ENCODE data around the gene NAV2. TPM values are rescaled to one million over a fixed set of nuclear protein-coding genes. Genes with fewer than 3 reads are reported as not detected.

Gene NAV2
- polyA plus RNA-seq, 3 donors from 2014 or later, result 0.66 TPM; not detected in 2

DNA sequence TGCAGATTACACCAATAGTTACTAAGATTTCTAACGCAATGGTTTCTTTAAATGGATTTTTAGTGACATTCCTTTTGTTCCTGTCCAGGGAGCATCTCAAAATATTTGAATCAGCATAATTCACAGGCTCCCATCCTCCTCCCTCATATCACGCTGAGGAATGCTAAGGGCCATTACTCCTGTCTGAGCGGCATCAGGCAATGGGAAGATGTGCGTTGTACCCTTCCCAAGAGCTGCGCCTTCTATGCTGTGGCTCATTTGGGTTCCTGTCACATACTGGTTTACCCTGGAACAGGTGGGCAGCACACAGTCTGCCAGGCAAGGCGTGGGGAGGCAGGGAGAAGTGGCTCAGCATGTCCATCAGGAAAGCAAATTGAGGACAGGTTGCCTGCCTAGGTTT is 325.8 kb downstream of the NAV2 start:
- H3K4me3 Mint-ChIP-seq, result no peak overlapping the region
- H3K27ac Mint-ChIP-seq, result no peak overlapping the region
- no peak for DNase-seq
- H3K9me3 Mint-ChIP-seq, result peaks cover 0 to 2% (median 0%) of the 10 kb centered on the region in 6 donors
- no peaks in the 10 kb centered on the region for H3K4me1 Mint-ChIP-seq
- H3K36me3 Mint-ChIP-seq, result no peaks in the 10 kb centered on the region
- peaks cover 0 to 11% (median 6%) of the 10 kb centered on the region in 3 donors for H3K27me3 Mint-ChIP-seq (ENCODE audit: low read depth in 3 of 3)

DNA sequence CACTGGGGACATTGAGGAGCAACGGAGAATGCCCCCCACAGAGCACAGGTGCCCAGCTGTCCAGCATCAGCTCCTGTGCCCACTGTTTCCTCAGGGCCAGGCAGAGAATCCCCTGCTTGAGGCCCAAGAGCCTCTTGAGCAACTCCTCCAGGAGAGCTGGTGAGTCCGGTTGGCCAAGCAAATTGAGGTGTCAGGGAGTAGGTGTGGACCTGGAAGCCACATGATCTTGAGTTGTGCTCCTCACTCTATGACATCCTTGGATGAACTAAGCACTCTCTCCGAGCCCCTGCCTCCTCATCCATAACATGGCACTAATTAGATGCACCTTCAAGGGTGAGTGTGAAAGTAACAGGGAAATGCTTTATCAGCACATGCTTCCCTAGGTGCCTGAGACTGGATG is 326.3 kb downstream of the NAV2 start:
- Mint-ChIP-seq H3K27ac (no peak overlapping the region), H3K4me1 (no peaks in the 10 kb centered on the region), H3K36me3 (no peaks in the 10 kb centered on the region), H3K4me3 (no peak overlapping the region), H3K27me3 (ENCODE audit: low read depth in 3 of 3) (peaks cover 0 to 11% (median 6%) of the 10 kb centered on the region in 3 donors), H3K9me3 (peaks cover 0 to 2% (median 0%) of the 10 kb centered on the region in 6 donors)
- no peak for DNase-seq

DNA sequence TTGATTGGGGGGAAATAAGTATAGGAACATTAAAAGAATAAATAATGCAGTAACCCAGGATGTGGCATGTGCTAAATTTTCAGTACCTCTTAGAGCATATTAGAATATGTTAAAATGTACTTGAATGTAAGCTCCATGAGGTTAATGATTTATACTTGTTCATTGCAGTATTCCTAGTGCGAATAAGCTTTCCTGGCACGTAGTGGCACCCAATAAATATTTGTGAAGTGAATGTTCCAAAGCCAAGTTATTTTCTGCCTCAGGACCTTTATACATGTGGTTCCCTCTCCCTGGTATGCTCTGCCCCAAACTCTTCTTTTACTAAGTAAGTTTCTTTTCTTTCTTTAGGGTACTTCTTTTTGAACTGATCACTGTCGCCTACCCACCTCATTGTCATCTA is 328.9 kb downstream of the NAV2 start:
- DNase-seq, result no peak
- Mint-ChIP-seq H3K4me3 (no peak overlapping the region), H3K9me3 (peaks cover 0 to 2% (median 0%) of the 10 kb centered on the region in 6 donors), H3K4me1 (peaks cover 2 to 4% of the 10 kb centered on the region in 2 donors), H3K27me3 (ENCODE audit: low read depth in 3 of 3) (peaks cover 0 to 11% (median 3%) of the 10 kb centered on the region in 3 donors), H3K36me3 (peaks cover 0 to 2% (median 0%) of the 10 kb centered on the region in 3 donors), H3K27ac (no peak overlapping the region)

DNA sequence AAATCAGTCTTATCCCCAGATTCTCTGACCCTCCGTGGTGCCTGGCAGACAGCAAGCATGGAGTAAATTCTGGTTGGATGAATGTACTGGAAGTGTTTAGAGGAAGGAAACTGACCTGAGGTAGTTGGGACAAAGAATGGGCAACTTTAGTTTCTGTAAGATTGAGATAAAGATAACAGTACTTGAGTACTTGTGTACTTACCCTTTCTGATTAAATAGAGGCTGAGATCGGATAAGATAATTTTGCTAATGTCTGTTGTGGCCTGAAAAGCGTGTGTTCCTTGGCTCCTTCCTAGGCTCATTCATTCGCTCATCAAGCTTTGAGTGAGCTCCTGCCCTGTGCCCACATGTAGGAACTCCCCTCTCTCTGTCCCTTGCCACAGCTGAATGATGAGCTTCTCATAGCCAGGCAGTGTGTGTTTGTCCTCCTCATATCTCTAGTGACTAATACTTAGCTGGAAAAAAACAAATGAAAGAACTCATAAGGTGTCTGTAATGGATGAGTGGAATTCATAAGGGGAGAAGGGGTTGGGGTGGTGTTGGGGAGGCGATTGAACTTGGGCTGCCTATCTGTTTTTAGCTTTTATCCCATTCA is 329.5 kb downstream of the NAV2 start:
- H3K27ac Mint-ChIP-seq, result no peak overlapping the region
- H3K27me3 Mint-ChIP-seq (ENCODE audit: low read depth in 3 of 3), result peaks cover 0 to 11% (median 3%) of the 10 kb centered on the region in 3 donors
- peaks cover 0 to 3% (median 0%) of the 10 kb centered on the region in 3 donors for H3K36me3 Mint-ChIP-seq
- H3K4me1 Mint-ChIP-seq, result peaks cover 4 to 6% of the 10 kb centered on the region in 2 donors
- DNase-seq, result no peak
- no peak overlapping the region for H3K4me3 Mint-ChIP-seq
- H3K9me3 Mint-ChIP-seq, result peaks cover 0 to 2% (median 0%) of the 10 kb centered on the region in 6 donors

DNA sequence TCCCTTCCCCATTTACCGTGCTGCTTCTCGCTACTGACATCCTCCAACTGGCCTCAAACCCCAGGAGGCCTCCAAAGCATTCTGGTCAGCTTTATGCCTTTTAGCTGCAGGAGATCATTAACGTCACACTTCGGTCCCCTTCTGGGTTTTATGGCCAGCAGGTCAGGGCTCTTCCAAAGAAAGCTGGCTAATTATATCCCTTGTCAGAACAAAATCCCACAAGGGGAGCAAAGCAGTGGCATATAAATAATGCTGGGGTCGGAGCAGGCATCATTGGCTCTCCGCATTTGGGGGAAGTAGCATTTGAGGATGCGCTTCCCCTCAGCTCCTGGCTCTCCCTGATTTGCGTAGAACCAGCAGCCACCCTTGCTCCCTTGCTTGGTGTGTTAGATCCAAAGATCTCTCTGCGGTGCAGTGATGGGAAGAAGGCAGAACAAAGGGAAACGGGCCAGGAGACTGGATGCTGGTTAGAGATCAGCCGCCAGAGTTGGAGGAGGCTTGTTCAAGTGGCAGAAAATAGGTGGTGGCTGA is 330.2 kb downstream of the NAV2 start:
- Mint-ChIP-seq H3K4me1 (peaks cover 4 to 6% of the 10 kb centered on the region in 2 donors), H3K36me3 (peaks cover 0 to 3% (median 0%) of the 10 kb centered on the region in 3 donors), H3K27ac (no peak overlapping the region), H3K4me3 (no peak overlapping the region), H3K9me3 (peaks cover 0 to 2% (median 0%) of the 10 kb centered on the region in 6 donors), H3K27me3 (ENCODE audit: low read depth in 3 of 3) (peaks cover 0 to 5% (median 3%) of the 10 kb centered on the region in 3 donors)
- no peak for DNase-seq

DNA sequence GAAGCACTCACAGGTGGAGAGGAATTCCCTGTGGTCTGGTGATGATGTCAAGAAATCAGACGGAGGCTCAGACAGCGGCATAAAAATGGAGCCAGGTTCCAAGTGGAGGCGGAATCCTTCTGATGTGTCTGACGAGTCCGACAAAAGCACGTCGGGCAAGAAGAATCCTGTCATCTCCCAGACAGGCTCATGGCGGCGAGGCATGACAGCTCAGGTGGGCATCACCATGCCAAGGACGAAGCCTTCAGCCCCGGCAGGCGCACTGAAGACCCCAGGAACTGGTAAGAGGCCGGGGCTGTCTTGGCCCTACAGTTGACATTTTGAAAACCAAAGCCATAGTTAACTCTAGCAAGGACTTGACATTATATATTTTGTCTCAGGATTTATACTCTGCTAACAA is 331.4 kb downstream of the NAV2 start:
- no peak for DNase-seq
- H3K4me1 Mint-ChIP-seq, result peaks cover 4 to 6% of the 10 kb centered on the region in 2 donors
- no peak overlapping the region for H3K27ac Mint-ChIP-seq
- peaks cover 0 to 3% (median 0%) of the 10 kb centered on the region in 3 donors for H3K36me3 Mint-ChIP-seq
- no peak overlapping the region for H3K4me3 Mint-ChIP-seq
- H3K9me3 Mint-ChIP-seq, result peaks cover 0 to 2% (median 0%) of the 10 kb centered on the region in 6 donors
- peaks cover 0 to 5% (median 3%) of the 10 kb centered on the region in 3 donors for H3K27me3 Mint-ChIP-seq (ENCODE audit: low read depth in 3 of 3)

DNA sequence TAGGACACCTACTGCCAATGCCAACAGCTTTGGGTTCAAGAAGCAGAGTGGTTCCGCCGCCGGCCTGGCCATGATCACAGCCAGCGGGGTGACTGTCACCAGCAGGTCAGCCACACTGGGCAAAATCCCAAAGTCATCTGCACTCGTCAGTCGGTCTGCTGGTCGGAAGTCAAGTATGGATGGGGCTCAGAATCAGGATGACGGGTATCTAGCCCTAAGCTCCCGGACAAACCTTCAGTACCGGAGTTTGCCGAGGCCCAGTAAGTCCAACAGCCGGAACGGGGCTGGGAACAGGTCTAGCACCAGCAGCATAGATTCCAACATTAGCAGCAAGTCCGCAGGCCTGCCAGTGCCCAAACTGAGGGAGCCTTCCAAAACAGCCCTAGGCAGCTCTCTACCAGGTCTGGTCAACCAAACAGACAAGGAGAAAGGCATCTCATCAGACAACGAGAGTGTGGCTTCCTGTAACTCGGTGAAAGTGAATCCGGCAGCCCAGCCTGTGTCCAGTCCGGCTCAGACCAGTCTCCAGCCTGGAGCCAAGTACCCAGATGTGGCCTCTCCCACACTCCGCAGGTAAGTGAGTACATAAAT is 332.6 kb downstream of the NAV2 start:
- H3K27ac Mint-ChIP-seq, result no peak overlapping the region
- peaks cover 0 to 2% (median 0%) of the 10 kb centered on the region in 3 donors for H3K27me3 Mint-ChIP-seq (ENCODE audit: low read depth in 3 of 3)
- H3K4me3 Mint-ChIP-seq, result no peak overlapping the region

DNA sequence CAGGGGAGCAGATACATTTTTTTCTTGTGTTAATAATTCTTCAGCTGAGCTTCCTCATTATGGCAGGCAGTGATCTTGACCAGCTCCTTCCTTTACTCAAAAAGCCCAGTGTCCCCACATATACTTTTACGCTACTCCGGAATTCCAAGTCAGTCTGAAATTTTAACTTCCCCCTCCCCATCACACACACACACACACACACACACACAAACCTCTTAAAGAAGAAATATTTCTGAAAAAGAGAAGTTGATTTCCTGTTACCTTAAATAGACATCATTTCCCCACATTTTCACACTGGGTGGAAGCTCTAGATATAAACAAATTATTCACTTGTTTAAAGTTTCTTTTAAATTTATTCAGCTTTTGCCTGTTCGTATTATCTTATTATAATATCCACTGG is 333.8 kb downstream of the NAV2 start:
- no peak for DNase-seq
- peaks cover 4 to 6% of the 10 kb centered on the region in 2 donors for H3K4me1 Mint-ChIP-seq
- peaks cover 0 to 3% (median 0%) of the 10 kb centered on the region in 3 donors for H3K36me3 Mint-ChIP-seq
- no peak overlapping the region for H3K4me3 Mint-ChIP-seq
- H3K9me3 Mint-ChIP-seq, result no peaks in the 10 kb centered on the region
- H3K27ac Mint-ChIP-seq, result no peak overlapping the region
- H3K27me3 Mint-ChIP-seq (ENCODE audit: low read depth in 3 of 3), result peaks cover 0 to 5% (median 0%) of the 10 kb centered on the region in 3 donors

More for the DNA sequence above, 332.6 kb downstream of the NAV2 start:
- H3K36me3 Mint-ChIP-seq, result peaks cover 0 to 3% (median 0%) of the 10 kb centered on the region in 3 donors
- H3K9me3 Mint-ChIP-seq, result no peaks in the 10 kb centered on the region
- no peak for DNase-seq
- H3K4me1 Mint-ChIP-seq, result peaks cover 4 to 6% of the 10 kb centered on the region in 2 donors

DNA sequence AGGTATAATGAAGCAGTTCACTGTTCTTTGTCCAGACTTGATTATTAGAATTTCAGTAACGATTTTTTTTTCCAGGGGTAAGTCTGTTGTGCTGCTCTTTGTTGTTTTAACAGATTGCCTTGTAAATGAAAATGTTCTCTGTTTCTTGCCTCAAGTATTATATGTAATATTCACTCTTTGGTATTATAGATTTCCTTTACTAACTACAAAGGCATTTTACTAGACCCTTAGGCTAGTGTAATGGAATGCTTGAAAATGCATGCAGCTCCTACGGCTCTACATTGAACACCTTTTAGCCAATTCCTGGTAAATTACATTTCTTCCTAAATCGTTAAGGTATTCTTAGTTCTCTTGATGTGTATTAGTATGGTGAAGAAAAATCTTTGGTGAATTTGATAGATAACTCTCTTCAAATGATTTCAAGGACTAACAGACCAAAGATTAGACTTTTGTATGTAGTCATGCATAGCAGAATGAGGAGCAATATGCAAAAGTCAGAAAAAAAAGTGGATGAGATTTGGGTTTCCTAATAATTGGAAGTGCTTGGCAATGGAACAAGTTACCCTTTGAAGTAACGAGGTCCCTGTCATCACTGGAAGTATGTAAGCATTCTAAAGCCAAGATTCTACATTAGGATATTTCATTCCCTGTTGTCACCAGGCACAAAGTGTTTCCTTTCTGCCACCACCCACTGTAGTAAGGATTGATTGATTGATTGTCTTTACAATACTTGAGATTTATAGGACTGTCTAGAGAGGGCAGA is 334.6 kb downstream of the NAV2 start:
- Mint-ChIP-seq H3K4me3 (no peak overlapping the region), H3K27ac (no peak overlapping the region), H3K9me3 (no peaks in the 10 kb centered on the region), H3K27me3 (ENCODE audit: low read depth in 3 of 3) (peaks cover 0 to 4% (median 3%) of the 10 kb centered on the region in 3 donors), H3K4me1 (peaks cover 4 to 6% of the 10 kb centered on the region in 2 donors), H3K36me3 (peaks cover 0 to 3% (median 0%) of the 10 kb centered on the region in 3 donors)
- DNase-seq, result no peak

DNA sequence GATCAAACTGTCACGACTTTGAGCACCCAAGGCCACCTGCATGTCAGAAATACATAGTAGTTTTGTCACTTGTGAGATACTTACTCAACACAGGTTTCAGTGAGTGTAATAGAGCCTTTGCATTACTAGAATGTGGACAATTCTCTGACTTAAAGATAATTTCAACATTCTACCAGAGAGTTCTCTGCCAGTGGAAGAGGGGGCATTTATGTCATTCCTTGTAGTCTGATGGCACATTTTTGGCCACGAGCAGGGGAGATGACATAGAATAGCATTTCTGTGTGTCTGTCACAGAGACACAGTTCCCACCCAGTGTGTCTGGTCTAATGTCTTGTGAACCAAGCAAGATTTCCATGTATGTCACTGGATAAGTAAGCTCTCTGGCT is 335.1 kb downstream of the NAV2 start:
- no peak overlapping the region for H3K4me3 Mint-ChIP-seq
- peaks cover 0 to 4% (median 3%) of the 10 kb centered on the region in 3 donors for H3K27me3 Mint-ChIP-seq (ENCODE audit: low read depth in 3 of 3)
- peaks cover 4 to 6% of the 10 kb centered on the region in 2 donors for H3K4me1 Mint-ChIP-seq
- H3K9me3 Mint-ChIP-seq, result no peaks in the 10 kb centered on the region
- H3K27ac Mint-ChIP-seq, result no peak overlapping the region
- no peak for DNase-seq
- peaks cover 0 to 3% (median 0%) of the 10 kb centered on the region in 3 donors for H3K36me3 Mint-ChIP-seq

DNA sequence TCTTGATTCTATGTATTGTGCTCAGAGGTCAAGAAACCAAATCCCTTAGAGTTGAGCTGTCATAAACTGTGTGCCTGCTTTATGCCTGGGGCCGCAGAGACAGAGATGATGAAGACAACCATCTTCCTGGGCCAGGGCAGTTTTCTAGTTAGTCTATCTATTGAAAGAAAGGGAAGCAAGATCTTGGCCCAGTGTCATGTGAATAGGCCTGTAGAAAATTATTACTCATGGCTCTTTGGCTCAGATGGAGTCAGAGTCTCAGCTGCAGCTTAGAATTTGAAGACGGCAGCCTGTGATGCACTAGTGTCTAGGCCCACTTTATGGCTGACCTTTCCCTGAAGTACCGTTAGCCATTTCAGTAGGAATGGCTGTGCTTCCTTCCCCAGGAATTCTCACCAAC is 335.6 kb downstream of the NAV2 start:
- no peak overlapping the region for H3K4me3 Mint-ChIP-seq
- peaks cover 4 to 6% of the 10 kb centered on the region in 2 donors for H3K4me1 Mint-ChIP-seq
- no peak for DNase-seq
- peaks cover 0 to 4% (median 3%) of the 10 kb centered on the region in 3 donors for H3K27me3 Mint-ChIP-seq (ENCODE audit: low read depth in 3 of 3)
- peaks cover 0 to 3% (median 0%) of the 10 kb centered on the region in 3 donors for H3K36me3 Mint-ChIP-seq
- no peaks in the 10 kb centered on the region for H3K9me3 Mint-ChIP-seq
- H3K27ac Mint-ChIP-seq, result no peak overlapping the region

DNA sequence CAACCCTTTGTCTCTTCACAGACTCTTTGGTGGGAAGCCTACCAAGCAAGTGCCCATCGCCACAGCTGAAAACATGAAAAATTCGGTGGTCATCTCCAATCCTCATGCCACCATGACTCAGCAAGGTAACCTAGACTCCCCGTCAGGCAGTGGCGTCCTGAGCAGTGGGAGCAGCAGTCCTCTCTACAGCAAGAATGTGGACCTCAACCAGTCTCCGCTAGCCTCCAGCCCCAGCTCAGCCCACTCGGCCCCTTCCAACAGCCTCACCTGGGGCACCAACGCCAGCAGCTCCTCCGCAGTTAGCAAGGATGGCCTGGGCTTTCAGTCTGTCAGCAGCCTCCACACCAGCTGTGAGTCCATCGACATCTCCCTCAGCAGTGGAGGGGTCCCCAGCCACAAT is 336.1 kb downstream of the NAV2 start:
- no peak overlapping the region for H3K27ac Mint-ChIP-seq
- H3K9me3 Mint-ChIP-seq, result no peaks in the 10 kb centered on the region
- H3K27me3 Mint-ChIP-seq (ENCODE audit: low read depth in 3 of 3), result peaks cover 0 to 4% (median 3%) of the 10 kb centered on the region in 3 donors
- H3K4me1 Mint-ChIP-seq, result peaks cover 4 to 6% of the 10 kb centered on the region in 2 donors
- H3K36me3 Mint-ChIP-seq, result peaks cover 0 to 3% (median 0%) of the 10 kb centered on the region in 3 donors
- H3K4me3 Mint-ChIP-seq, result no peak overlapping the region
- no peak for DNase-seq

DNA sequence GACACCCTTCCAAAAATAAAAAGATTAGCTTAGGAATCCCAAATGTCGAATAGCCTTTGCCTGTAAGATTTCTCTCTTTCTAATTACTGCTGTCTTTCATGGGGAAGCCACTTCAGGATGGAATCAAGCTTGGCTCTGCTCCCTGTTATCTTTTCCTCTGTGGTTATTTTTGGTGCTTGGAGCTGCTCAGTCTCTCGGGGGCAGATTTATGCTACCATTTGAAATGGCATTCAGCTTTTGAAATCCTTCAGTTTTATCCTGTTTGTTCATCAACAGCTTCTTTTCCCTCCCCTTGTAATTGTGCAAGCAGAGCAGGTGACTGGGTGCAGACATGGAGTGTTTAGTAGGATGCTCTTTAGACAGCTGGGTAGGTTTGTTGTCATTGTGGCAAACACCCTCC is 336.6 kb downstream of the NAV2 start:
- H3K27me3 Mint-ChIP-seq (ENCODE audit: low read depth in 3 of 3), result peaks cover 0 to 4% (median 3%) of the 10 kb centered on the region in 3 donors
- H3K36me3 Mint-ChIP-seq, result peaks cover 0 to 3% (median 0%) of the 10 kb centered on the region in 3 donors
- H3K27ac Mint-ChIP-seq, result no peak overlapping the region
- H3K4me3 Mint-ChIP-seq, result no peak overlapping the region
- H3K9me3 Mint-ChIP-seq, result no peaks in the 10 kb centered on the region
- no peak for DNase-seq
- peaks cover 4 to 6% of the 10 kb centered on the region in 2 donors for H3K4me1 Mint-ChIP-seq
